GM23338 (cell line): ENCODE results near the gene KLRB1.

Experiments used
- CREB1 ChIP-seq: fragments of 250-450 bp; sonication (Bioruptor Pico); IDR thresholded peaks from 2 replicates; pipeline ENCODE4 v1.5.0; 2020; ENCODE audit warnings: low read depth, mild to moderate bottlenecking, moderate library complexity
- CTCF ChIP-seq, 2 experiments: fragments of 200-600 bp in 1 of 2; sonication (generic) in 1 of 2; conservative IDR thresholded peaks; 2 replicates each; pipeline versions ENCODE4 v1.5.1 to v1.6.1; 2016 to 2017; ENCODE audit warnings: antibody characterized with exemption in 2 of 2, low read depth in 2 of 2, mild to moderate bottlenecking in 2 of 2, moderate library complexity in 1 of 2
- ETS1 ChIP-seq: IDR thresholded peaks from 2 replicates; pipeline ENCODE4 v1.6.1; 2016; ENCODE audit warnings: antibody characterized with exemption
- EZH2 ChIP-seq: fragments of 200-600 bp; sonication (generic); IDR thresholded peaks from one replicate; pipeline ENCODE4 v1.8.0; 2017; ENCODE audit warnings: antibody characterized with exemption, mild to moderate bottlenecking, low read depth; ENCODE audit not compliant: unreplicated experiment
- EZH2phosphoT487 ChIP-seq: fragments of 200-600 bp; sonication (generic); IDR thresholded peaks from one replicate; pipeline ENCODE4 v1.8.1; 2018; ENCODE audit warnings: antibody characterized with exemption; ENCODE audit not compliant: unreplicated experiment
- JUNB ChIP-seq: IDR thresholded peaks from one replicate; pipeline ENCODE4 v1.6.1; 2016; ENCODE audit warnings: antibody characterized with exemption; ENCODE audit not compliant: unreplicated experiment
- NANOG ChIP-seq: IDR thresholded peaks from 2 replicates; pipeline ENCODE4 v1.6.1; 2016; ENCODE audit warnings: antibody characterized with exemption, borderline replicate concordance
- POLR2AphosphoS5 ChIP-seq: IDR thresholded peaks from 2 replicates; pipeline ENCODE4 v1.6.1; 2016; ENCODE audit warnings: antibody characterized with exemption, low read depth
- REST ChIP-seq: IDR thresholded peaks from one replicate; pipeline ENCODE4 v1.6.1; 2018; ENCODE audit warnings: antibody characterized with exemption; ENCODE audit not compliant: unreplicated experiment
- STAT1 ChIP-seq: IDR thresholded peaks from one replicate; pipeline ENCODE4 v1.6.1; 2016; ENCODE audit warnings: antibody characterized with exemption; ENCODE audit not compliant: unreplicated experiment
- ZNF114 ChIP-seq: fragments of 250-450 bp; sonication (Bioruptor Pico); IDR thresholded peaks from 2 replicates; pipeline ENCODE4 v1.5.0; 2020; ENCODE audit warnings: mild to moderate bottlenecking, moderate library complexity
- ZNF331 ChIP-seq: fragments of 250-450 bp; sonication (Bioruptor Pico); IDR thresholded peaks from 2 replicates; pipeline ENCODE4 v1.5.0; 2020; ENCODE audit warnings: low read depth, mild to moderate bottlenecking, moderate library complexity
- ZNF462 ChIP-seq: fragments of 250-450 bp; sonication (Bioruptor Pico); IDR thresholded peaks from 2 replicates; pipeline ENCODE4 v1.5.0; 2020; ENCODE audit warnings: mild to moderate bottlenecking, moderate library complexity

- TF ChIP-seq CTCF (conservative IDR thresholded peaks at IDR 0.05; ENCODE audit: low read depth in 2 of 2): no peak
- no peak for TF ChIP-seq JUNB
- no peak for TF ChIP-seq REST
- TF ChIP-seq EZH2: no peak
- no peak for TF ChIP-seq POLR2AphosphoS5
- TF ChIP-seq EZH2phosphoT487: no peak
- TF ChIP-seq STAT1: no peak
- no peak for TF ChIP-seq ZNF331
- no peak for TF ChIP-seq CREB1 (CRISPR knock-in tag)
- no peak for TF ChIP-seq ZNF462
- TF ChIP-seq NANOG: no peak
- TF ChIP-seq ZNF114 (CRISPR knock-in tag): no peak
- no peak for TF ChIP-seq ETS1
These were observed 41.2 kb upstream of the KLRB1 start for GRCh38 chr12:9648701-9649531.
